ENCODE data around the gene VAMP3.

VAMP3 gene

GRCh38 chr1:7729761-7730160 is 41.3 kb upstream of the VAMP3 start:
- H3K9me3 Mint-ChIP-seq, result peaks cover 2% of the 10 kb centered on the region

GRCh38 chr1:7732331-7732730 is 38.8 kb upstream of the VAMP3 start:
- H3K27me3 Mint-ChIP-seq (ENCODE audit: low read depth), result no peaks in the 10 kb centered on the region
- H3K4me1 Mint-ChIP-seq, result no peaks in the 10 kb centered on the region
- H3K27ac Mint-ChIP-seq, result no peak overlapping the region
- H3K4me3 Mint-ChIP-seq, result no peak overlapping the region
- TF ChIP-seq CTCF (IDR thresholded peaks at IDR 0.05; ENCODE audit: unreplicated experiment in 3 of 3), result no peak
- H3K9me3 Mint-ChIP-seq, result peaks cover 2% of the 10 kb centered on the region
- no peaks in the 10 kb centered on the region for H3K36me3 Mint-ChIP-seq (ENCODE audit: low read depth)

More at GRCh38 chr1:7729761-7730160, 41.3 kb upstream of the VAMP3 start:
- no peak for TF ChIP-seq CTCF (IDR thresholded peaks at IDR 0.05; ENCODE audit: unreplicated experiment in 3 of 3)
- Mint-ChIP-seq H3K4me1 (no peaks in the 10 kb centered on the region), H3K27me3 (ENCODE audit: low read depth) (no peaks in the 10 kb centered on the region), H3K4me3 (no peak overlapping the region), H3K27ac (no peak overlapping the region), H3K36me3 (ENCODE audit: low read depth) (no peaks in the 10 kb centered on the region)

GRCh38 chr1:7733276-7733675 is 37.8 kb upstream of the VAMP3 start:
- H3K36me3 Mint-ChIP-seq (ENCODE audit: low read depth), result peaks cover 8% of the 10 kb centered on the region
- no peaks in the 10 kb centered on the region for H3K4me1 Mint-ChIP-seq
- no peak overlapping the region for H3K4me3 Mint-ChIP-seq
- no peaks in the 10 kb centered on the region for H3K27me3 Mint-ChIP-seq (ENCODE audit: low read depth)
- no peak overlapping the region for H3K27ac Mint-ChIP-seq
- H3K9me3 Mint-ChIP-seq, result peaks cover 2% of the 10 kb centered on the region
- TF ChIP-seq CTCF (IDR thresholded peaks at IDR 0.05; ENCODE audit: unreplicated experiment in 3 of 3), result no peak

GRCh38 chr1:7738044-7738443 is 33.1 kb upstream of the VAMP3 start:
- H3K4me3 Mint-ChIP-seq, result no peak overlapping the region
- H3K27me3 Mint-ChIP-seq (ENCODE audit: low read depth), result no peaks in the 10 kb centered on the region
- peaks cover 18% of the 10 kb centered on the region for H3K36me3 Mint-ChIP-seq (ENCODE audit: low read depth)
- no peaks in the 10 kb centered on the region for H3K4me1 Mint-ChIP-seq
- TF ChIP-seq CTCF (IDR thresholded peaks at IDR 0.05; ENCODE audit: unreplicated experiment in 3 of 3), result no peak
- H3K27ac Mint-ChIP-seq, result no peak overlapping the region
- no peaks in the 10 kb centered on the region for H3K9me3 Mint-ChIP-seq

GRCh38 chr1:7743346-7743745 is 27.8 kb upstream of the VAMP3 start:
- Mint-ChIP-seq H3K36me3 (ENCODE audit: low read depth) (peaks cover 9% of the 10 kb centered on the region), H3K27ac (no peak overlapping the region), H3K27me3 (ENCODE audit: low read depth) (no peaks in the 10 kb centered on the region), H3K4me1 (no peaks in the 10 kb centered on the region), H3K9me3 (no peaks in the 10 kb centered on the region), H3K4me3 (no peak overlapping the region)
- no peak for TF ChIP-seq CTCF (IDR thresholded peaks at IDR 0.05; ENCODE audit: unreplicated experiment in 3 of 3)

- H3K4me3 Mint-ChIP-seq, result no peak overlapping the region
- no peaks in the 10 kb centered on the region for H3K9me3 Mint-ChIP-seq
- H3K36me3 Mint-ChIP-seq (ENCODE audit: low read depth), result no peaks in the 10 kb centered on the region
- H3K4me1 Mint-ChIP-seq, result no peaks in the 10 kb centered on the region
- no peak overlapping the region for H3K27ac Mint-ChIP-seq
- TF ChIP-seq CTCF (IDR thresholded peaks at IDR 0.05; ENCODE audit: unreplicated experiment in 3 of 3), result no peak
- no peaks in the 10 kb centered on the region for H3K27me3 Mint-ChIP-seq (ENCODE audit: low read depth)
These were observed 26.2 kb upstream of the VAMP3 start for GRCh38 chr1:7744882-7745281.

Measured in nephron (organoid).